ENCODE measurements around the gene C3orf22.

Gene C3orf22

DNA sequence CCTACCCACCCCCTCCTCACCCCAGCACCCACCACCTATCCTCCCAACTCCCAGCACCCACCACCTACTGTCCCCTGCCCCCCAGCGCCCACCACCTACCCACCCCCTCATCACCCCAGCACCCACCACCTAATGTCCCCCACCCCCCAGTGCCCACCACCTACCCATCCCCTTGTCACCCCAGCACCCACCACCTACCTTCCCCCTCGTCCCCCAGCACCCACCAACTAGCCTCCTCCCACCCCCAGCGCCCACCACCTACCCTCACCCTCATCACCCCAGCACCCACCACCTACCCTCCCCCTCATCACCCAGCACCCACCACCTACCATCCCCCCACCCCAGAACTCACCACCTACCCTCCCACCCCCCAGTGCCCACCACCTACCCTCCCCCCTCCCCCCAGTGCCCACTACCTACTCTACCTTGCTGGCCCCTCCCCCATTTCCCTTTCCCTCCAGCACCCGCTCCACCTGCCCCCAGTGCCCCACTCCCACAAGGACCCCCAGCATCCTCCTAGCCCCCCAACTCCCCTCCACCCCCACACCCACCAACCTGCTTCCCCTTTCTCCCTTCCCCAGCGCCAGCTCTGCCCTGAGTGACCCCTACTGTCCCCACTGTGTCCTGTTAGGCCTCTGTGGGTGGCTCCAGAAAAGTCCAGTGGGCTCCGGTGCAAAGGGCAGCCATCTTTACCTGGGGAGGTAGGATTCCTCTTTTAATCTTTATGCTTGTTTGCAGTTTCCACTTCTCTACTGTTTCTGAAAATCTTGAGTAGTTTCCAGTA, 42.4 kb downstream of the C3orf22 start:
- DNase-seq (ENCODE audit: low read depth in 2 of 2, low spot score in 1 of 2), result no peak

DNA sequence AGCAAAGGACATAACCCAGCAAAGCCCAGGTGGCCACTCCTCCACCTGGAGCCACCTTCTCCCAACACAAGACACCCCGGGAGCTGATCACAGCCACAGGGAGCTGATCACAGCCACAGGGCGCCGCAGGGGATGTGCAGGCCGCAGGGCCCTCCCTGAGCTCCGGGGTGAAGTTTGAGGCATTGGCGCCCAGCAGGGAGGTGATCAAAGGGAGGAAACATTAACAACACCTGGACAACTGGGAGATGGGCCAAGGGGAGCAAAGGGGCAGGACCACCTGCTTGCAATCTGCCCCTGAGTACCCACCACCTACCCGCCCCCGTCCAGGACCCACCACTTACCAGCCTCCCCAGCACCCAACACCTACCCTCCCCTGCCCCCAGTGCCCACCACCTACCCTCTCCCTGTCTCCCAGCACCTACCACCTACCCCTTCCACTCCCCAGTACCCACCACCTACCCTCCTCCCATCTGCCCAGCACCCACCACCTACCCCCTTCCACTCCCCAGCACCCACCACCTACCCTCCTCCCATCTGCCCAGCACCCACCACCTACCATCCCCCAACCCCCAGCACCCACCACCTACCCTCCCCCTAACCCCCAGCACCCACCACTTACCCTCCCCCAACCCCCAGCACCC, 43.5 kb downstream of the C3orf22 start:
- no peak for DNase-seq (ENCODE audit: low read depth in 2 of 2, low spot score in 1 of 2)

DNA sequence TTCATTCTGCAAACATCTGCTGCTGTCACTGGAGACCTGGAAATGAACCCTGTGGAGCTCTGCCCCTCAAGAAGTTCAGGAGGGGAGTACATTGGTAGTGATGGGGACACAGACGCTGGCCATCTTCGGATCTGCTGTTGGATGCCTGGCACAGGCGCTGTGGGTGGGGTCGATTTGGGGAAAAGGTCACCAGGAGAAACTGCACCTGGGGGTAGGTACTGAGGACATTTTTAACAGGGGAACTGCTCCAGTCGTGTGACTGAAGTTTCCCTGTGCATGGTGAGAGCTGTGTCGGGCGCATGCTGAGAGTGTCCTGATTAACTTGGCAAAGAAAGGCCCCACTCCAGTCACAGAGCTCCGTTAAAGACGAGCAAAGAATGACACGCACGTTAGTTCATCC, 44.6 kb downstream of the C3orf22 start:
- no peak for DNase-seq (ENCODE audit: low read depth in 2 of 2, low spot score in 1 of 2)

DNA sequence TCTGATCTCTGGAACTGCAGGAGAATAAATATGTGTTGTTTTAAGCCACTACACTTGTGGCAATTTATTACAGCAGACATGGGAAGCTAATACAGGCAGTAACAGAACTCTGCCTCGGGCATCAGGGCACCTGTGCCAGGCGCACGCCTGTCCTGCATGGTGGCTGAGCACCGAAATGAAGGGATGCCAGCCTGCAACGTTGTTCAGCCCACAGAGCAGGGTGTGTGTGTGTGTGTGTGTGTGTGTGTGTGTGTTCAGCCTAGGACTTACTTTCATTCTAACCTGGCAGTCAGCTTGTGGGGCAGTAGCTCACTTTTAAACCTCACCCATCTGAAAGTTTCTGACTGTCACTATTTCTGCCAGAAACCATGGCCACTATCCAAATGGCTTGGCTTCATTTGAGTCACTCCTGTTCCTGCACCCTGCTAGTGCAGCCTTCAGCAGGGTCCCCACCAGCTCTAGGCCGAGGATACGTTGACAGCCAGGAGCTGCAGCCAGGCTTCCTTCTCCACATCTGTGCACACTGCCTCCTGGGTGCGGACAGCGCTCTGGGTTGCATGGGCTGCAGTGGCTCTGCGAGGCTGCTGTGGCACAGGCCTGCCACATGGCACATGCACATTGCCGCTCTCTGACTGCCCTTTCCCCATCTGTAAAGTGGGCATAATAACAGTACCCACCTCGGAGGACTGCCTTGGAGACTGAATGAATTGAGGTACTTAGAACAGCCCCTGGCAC, 45.6 kb downstream of the C3orf22 start:
- no peak for DNase-seq (ENCODE audit: low read depth in 2 of 2, low spot score in 1 of 2)

DNA sequence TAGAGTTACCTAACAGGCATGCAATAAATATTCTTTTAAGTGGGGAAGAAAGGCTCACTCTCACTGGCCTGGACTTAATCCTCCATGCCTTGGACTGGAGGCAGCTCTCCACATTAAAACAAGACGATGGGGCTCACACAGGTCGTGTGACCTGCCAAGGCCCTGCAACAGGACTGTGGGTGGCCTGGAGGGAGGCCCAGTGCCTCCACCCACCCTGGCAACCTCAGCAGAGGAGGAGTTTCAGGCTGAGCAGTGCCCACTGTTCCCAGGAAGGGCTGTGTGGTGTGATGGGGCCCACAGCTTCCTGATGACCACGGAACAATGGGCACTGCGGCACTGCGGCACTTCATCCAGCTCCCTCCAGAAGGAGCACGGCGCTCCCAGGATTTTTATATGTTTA, 46.7 kb downstream of the C3orf22 start:
- no peak for DNase-seq (ENCODE audit: low read depth in 2 of 2, low spot score in 1 of 2)

DNA sequence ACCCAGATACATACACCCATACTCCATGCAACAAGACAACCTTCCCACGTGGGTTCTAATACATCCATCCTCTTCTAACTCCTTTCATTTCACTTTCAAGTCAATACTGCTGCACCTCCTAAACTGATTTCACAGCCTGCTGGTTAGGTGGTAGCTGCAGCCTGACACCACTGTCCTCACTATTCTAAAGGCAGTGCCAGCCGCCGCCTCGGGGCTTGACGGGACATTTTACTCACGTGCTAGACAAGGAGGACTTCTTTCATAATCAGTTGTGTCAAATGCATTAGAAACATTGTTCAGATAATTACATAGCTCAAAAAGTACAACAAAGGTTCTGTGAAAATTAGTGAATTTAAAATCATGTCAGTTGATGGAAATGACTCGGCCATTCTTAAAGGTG, 47.4 kb downstream of the C3orf22 start:
- no peak for DNase-seq (ENCODE audit: low read depth in 2 of 2, low spot score in 1 of 2)

DNA sequence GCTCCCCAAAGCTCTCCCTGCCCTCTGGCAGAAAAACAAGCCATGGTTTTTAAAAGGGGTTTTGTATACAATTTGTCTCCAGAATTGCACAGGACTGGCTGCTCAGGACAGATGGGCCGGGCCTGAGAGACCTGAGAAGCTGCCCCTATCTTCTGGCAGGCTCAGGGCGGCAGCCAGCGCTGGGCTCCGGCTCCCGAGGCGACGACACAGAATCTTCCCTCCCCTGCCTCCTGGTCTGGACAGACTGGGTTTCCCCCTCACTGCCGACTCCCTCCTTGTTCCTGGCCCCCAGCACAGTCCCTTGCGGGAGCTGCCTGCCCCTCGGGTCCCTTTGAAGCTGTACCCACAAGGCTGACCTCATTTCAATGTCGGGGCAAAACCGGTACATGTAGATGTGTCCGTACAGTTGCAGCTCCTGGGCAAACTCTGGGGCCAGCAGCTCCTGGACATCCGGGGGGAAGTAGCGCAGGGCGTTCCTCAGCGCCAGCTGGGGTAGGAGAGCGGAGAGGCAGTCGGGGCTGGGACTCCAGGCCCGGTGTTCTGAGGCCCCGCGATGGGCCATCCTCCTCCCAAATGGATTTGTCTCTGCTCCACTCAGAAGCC, 48.3 kb downstream of the C3orf22 start:
- DNase-seq (ENCODE audit: low read depth in 2 of 2, low spot score in 1 of 2), result no peak

DNA sequence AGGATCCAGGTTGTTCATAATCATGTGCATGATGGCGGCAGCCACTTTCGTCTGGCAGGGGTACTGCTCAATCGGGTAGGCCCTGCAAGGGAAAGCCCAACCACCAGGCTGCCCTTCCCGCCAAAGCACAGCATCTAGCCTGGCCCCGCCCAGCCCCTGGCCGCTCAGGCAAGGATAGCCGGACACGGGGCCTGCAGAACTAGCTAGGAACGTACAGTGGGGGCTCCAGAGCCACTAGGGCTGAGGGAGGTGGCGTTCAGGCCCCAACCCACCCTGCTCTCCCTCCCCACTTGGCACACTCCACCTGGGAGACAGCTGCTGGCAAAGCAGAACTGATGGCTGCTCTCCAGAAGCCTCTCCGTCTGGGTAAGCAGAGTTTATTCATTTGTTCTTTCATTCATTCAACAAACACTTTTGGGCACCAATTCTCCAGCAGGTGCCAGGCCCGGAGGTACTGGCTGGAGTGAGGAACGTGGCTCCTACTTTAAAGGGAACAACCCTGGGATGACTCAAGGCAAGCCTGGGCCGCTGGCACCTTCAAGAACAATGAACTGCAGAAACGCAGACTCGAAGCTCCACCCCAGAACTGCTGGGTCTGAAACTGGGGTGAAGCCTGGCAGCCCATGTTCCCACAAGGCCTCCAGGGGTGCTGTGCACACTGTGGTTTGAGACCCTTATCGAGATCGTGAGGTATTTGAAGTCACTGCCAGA, 49.0 kb downstream of the C3orf22 start:
- no peak for DNase-seq (ENCODE audit: low read depth in 2 of 2, low spot score in 1 of 2)

DNA sequence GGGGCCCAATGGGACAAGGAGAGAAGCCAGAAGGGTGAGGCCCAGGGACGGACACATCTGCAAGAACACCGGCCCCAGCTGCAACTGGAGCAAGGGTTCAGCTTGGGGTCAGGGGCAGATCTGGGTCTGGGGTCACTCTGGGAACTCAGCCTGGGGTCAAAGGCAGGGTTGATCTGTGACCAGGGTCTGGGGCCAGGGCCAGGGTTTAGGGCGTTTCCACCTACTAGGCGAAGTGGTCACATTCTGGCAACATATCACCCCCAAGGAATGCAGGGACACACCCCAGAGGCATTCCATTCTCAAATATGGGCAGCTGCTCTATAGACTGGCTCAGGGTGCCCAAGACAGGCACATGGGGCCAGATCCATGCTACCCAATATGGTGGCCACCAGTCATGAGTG, 50.2 kb downstream of the C3orf22 start:
- DNase-seq (ENCODE audit: low read depth in 2 of 2, low spot score in 1 of 2), result no peak

DNA sequence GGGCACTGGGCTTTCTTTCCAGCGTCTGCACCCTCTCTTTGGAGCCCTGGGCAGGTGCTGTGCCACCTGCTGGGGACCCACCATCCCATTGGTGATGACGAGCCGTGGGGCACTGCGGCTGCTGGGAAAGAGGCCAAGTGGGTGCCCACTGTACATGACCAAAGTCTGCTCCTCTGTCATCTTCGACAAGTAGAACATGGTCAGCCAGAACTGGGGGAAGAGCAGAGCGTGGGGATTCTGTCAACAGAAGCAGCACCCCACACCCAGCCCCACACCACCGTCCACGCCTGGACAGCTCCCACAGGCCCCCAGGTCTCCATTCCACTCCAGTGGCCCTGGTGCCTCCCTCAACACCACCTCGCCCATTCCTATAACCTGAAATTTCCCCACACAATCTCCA, 50.8 kb downstream of the C3orf22 start:
- no peak for DNase-seq (ENCODE audit: low read depth in 2 of 2, low spot score in 1 of 2)

DNA sequence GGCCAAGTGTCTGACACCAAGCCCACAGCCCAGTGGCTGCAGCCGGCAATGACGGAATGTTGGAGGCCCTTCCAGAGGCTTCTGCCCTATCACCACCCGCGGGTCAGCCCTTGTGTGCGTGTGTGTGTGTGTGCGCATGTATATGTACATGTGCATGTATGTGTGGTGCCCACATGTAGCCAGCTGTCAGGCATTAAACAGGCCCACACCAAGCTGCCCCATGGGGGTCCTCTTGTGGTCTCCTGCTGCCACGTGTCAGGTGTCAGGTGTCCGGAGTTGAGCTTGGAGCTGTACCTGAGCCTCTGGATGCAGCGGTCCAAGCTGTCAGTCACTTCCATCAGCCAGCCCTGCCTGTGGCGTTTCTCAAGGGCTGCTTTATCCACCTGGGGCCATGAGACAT, 55.0 kb downstream of the C3orf22 start:
- no peak for DNase-seq (ENCODE audit: low read depth in 2 of 2, low spot score in 1 of 2)

DNA sequence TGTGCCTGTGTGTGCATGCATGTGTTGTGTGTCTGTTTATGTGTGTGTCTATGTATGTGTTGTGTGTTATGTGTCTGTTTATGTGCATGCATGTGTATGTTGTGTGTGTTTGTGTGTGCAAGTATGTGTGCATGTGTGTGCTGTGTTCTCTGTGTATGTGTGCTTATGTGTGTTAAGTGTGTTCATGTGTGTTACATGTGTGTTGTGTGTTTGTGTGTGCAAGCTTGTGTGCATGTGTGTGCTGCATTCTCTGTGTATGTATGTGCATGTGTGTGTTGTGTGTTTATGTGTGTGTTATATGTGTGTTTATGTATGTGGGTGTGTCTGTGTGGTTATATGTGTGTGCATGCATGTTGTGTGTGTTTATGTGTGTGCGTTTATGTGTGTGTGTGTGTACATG, 56.1 kb downstream of the C3orf22 start:
- DNase-seq (ENCODE audit: low read depth in 2 of 2, low spot score in 1 of 2), result no peak

DNA sequence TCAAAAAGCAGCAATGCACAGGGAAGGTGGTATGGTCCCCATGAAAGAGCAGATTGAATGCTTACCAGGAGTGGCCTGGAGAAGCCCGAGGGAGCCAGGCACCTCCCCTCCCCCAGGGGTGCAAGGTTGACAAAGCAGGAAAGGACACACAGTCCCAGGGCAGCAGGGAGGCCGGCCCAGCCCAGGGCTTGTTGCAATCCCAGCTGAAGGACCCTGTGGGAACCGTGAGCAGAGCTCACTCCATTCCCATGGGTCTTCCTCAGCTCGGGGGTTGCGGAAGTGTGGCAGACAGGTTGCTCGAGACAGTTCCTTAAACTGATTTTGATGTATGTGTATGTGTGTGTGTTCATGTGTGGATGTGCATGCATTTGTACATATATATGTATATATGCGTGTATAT, 57.0 kb downstream of the C3orf22 start:
- DNase-seq (ENCODE audit: low read depth in 2 of 2, low spot score in 1 of 2), result no peak

DNA sequence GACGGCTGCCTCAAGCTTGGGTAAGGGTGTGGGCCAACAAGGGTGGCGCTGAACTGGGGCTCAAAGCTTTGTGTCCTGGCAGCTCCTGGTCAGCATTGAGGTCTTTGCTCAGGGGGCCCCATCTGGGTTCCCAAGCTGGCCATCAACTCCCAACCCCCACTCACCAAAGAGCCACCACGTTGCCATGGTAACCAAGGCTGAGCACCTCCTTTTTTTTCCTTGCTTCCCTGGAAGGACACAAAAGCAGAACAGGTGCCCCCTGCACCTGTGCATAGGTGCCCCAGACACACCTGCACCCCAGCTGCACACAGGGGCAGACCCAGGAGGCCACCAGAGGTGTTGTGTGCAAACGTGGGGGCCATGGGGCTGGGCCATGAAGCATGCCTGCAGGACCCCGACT, 57.7 kb downstream of the C3orf22 start:
- DNase-seq (ENCODE audit: low read depth in 2 of 2, low spot score in 1 of 2), result no peak

DNA sequence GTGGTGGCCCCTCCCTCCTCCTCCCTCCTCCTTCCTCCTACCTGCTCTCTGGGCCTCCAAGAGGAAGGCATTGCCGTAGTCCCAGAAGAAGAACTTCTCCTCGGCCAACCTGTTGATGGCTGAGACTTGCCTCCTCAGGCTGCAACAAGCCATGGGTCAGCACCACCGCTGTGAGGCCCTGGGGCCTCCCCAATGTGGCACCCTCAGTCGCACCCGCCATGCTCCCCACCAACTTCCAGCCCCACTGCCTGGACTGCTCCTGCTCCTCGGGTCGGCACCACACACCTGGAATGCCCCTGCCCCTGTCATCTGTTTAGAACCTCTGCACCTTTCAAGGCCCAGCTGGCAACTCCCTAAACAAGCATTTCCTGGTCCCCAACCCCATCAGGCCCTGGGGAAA, 58.7 kb downstream of the C3orf22 start:
- no peak for DNase-seq (ENCODE audit: low read depth in 2 of 2, low spot score in 1 of 2)
